ENCODE measurements around the gene BCAN.
"Not testable (repeated sequence)": the region's sequence is repeated elsewhere in the genome, so short reads cannot be mapped to it uniquely, and the experiment has no call there.

The BCAN gene, protein sequence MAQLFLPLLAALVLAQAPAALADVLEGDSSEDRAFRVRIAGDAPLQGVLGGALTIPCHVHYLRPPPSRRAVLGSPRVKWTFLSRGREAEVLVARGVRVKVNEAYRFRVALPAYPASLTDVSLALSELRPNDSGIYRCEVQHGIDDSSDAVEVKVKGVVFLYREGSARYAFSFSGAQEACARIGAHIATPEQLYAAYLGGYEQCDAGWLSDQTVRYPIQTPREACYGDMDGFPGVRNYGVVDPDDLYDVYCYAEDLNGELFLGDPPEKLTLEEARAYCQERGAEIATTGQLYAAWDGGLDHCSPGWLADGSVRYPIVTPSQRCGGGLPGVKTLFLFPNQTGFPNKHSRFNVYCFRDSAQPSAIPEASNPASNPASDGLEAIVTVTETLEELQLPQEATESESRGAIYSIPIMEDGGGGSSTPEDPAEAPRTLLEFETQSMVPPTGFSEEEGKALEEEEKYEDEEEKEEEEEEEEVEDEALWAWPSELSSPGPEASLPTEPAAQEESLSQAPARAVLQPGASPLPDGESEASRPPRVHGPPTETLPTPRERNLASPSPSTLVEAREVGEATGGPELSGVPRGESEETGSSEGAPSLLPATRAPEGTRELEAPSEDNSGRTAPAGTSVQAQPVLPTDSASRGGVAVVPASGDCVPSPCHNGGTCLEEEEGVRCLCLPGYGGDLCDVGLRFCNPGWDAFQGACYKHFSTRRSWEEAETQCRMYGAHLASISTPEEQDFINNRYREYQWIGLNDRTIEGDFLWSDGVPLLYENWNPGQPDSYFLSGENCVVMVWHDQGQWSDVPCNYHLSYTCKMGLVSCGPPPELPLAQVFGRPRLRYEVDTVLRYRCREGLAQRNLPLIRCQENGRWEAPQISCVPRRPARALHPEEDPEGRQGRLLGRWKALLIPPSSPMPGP

DNA sequence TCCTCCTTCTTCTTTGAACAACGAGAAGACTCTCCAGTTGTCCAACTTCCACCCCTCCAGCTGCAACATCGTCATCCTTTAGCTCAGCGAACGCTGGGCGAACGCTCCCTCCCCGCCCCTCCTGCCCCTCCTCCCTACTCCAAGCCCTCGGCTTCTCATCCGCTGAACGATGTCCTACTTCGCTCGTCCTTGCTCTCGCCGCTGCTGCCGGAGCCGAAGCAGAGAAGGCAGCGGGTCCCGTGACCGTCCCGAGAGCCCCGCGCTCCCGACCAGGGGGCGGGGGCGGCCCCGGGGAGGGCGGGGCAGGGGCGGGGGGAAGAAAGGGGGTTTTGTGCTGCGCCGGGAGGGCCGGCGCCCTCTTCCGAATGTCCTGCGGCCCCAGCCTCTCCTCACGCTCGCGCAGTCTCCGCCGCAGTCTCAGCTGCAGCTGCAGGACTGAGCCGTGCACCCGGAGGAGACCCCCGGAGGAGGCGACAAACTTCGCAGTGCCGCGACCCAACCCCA, at the start of gene BCAN:
TSS of gene BCAN (plus strand) at position 357 of the 504 bp plus-strand sequence. CDS start 3,938 bp downstream, outside the sequence.
- DNase-seq, result no peak

DNA sequence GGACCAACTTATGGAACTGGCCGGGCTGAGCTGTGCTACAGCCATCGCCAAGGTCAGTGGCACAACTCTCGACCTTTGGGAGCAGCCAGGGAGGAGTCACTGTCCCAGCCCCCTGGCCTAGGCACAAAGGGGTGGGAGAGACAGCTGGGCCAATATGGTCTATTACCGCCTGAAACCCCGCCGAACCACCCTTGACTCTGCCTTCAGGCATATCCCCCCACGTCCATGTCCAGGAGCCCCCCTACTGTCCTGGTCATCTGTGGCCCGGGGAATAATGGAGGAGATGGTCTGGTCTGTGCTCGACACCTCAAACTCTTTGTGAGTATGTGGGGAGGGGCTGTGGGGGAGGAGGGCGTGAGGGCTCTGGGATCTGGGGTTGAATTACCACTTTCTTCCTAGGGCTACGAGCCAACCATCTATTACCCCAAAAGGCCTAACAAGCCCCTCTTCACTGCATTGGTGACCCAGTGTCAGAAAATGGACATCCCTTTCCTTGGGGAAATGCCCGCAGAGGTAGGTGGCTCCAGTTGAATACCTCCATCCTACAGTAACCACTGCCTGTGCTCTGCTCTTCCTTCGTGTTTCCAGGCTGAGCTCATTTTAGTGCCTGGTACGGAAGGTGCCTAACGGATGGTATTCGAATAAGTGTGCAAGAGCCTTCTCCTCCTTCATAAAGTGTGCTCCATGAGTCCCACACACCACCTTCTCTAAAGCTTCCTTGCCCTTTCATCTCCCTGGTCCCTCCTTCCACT, 49.6 kb upstream of the BCAN start:
- DNase-seq, result no peak

DNA sequence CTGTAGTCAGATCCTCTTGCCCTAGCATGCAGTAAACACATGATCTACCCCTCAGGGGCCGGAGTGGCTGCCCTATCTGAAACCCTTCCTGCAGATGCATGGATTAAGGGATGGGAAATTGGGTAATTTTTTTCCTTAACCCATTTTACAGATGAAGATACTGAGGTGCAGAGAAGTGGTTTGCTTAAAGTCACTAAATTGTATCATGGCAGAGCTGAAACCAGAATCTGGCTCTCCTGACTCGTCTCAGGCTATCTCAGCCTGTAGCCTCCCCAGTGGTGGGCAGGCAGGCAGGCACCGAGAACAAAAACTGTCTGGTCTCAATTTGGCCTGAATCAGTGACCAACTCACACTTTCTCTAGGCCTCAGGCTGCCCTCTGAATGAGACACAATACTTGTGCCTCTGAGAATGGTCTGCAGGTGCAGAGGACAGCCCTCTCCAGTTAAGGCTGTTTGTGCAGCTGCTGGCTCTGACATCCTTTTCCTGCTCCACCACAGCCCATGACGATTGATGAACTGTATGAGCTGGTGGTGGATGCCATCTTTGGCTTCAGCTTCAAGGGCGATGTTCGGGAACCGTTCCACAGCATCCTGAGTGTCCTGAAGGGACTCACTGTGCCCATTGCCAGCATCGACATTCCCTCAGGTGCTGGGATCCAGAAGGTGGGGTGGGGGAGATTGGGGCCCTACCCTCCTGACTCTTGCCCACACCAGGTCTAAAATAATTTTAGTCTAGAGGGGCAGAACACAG, 48.8 kb upstream of the BCAN start:
- DNase-seq, result no peak

DNA sequence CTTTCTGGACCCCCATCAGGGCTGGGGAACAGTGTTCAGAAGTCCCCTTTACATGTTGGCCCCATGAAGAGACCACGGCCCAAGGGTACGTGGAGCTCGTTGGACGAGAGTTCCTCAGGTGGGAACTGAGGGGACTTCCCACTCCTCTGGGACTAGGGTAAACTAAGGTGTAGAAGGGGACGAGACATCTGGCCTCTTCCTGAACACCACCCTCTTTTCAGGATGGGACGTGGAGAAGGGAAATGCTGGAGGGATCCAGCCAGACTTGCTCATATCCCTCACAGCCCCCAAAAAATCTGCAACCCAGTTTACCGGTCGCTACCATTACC, 48.3 kb upstream of the BCAN start:
- DNase-seq, result no peak

DNA sequence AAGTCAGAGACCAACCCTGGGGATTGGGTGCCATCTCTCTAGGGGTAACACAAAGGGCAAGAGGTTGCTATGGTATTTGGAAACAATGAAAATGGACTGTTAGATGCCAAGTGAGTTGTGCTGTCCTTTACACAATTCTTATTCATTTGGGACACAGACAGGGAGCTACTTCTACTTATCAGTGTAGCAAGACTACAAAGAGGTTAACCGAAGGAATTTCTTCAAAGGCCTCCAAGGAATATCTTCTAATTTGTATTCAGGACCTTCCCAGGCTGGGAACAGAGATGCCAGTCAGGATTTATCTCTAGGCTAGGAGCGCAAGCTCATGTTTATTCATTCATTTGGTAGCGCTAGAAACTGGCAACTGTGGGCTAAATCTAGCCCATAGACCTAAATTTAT, 47.7 kb upstream of the BCAN start:
- no peak for DNase-seq

DNA sequence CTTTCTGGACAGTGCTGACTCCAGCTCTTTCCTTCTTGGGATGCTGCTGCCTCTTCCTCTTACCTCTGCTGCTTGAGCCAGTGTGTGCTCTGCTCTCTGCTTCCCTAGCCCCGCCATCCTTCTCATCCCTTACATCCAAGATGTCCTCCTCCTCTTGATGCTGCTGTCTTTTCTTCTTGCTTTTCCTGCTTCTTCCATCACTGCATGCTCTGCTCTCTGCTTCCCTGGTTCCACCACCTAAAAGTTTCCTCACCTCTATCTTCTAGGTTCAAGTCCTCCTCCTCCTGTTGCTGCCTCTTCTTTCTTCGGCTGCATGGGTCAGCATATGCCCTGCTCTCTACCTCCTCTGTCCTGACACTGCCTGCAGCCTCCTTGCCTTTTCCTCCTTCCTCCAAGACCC, 46.9 kb upstream of the BCAN start:
- DNase-seq, result no peak

DNA sequence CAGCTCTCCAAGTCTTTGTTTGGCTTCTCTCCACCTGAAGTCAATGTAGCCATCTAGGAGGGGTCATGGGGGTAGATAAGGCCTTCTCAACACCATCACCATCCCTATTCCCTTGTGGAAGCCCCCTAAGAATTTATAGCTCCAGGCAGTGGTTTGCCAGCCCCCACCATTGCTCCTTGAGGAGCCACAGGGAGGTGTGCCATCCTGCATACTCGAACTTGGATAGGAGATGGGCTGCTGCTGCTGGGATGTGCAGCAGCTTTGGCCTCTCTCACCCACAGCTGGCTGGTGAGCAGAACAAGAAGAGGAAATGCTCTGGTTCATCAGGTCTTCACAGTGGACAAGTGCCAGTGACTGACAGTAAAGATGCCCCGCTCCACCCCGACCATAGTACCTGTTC, 45.5 kb upstream of the BCAN start:
- no peak for DNase-seq

DNA sequence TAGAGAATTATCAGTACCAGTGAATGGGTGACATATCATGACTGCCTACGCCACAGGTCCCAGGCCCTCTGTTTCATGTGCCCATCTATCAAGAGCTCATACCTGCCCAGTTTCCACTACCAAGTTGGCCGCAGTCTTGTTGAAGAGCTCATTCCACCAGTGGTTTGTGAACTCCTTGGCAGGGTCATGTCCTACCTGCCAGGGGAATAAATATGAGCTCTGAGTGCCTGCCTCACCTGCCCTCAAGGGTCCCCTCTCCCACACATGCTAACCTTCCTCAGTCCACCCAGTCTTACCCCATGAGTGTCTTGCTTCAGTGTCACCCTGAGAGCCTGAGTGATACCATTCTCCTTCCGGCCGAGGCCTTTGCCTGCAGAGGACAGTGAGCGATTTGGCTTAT, 43.8 kb upstream of the BCAN start:
- no peak for DNase-seq

DNA sequence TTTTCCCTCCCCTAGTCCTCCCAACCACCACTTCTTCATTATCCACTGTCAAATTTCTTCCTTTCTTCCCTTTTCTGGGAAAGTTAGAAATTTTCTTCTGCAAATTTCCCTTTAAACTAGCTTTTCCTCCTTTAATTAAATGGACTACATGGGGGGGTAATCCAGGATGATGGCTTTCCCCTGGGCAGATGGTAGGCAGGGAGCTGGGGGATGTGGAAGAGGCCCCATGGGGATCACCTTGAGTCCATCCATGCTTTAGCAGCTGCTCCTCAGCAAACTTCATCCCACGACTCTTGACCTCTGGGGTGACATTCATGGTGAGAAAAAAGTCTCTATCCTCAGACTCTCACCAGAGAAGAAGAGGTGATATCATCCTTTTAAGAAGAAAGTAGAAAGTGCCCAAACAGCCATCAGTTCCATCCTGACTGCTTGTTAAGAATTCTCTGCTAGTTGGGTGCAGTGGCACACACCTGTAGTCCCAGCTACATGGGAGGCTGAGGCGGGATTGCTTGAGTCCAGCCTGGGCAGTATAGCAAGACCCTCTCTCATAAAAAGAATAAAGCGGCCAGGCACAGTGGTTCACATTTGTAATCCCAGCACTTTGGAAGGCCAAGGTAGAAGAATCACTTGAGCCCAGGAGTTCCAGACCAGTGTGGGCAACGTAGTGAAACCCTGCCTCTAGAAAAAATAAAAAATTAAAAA, 43.0 kb upstream of the BCAN start:
- no peak for DNase-seq

DNA sequence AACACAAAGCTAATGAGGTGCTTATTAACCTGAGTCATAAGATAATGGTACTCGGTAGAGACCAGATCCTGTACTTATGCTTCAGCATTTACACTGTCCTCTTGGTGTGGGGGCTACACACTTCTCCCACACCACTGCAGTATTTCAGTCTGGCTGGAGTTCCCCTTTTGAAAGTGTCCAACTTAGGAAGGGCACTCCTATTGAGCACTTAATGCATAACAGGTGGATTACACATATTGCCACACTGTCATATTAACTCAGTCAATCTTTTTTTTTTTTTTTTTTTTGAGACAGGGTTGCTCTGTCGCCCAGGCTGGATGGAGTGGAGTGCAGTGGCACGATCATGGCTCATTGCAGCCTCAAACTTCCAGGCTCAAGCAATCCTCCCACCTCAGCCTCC, 42.1 kb upstream of the BCAN start:
- no peak for DNase-seq

DNA sequence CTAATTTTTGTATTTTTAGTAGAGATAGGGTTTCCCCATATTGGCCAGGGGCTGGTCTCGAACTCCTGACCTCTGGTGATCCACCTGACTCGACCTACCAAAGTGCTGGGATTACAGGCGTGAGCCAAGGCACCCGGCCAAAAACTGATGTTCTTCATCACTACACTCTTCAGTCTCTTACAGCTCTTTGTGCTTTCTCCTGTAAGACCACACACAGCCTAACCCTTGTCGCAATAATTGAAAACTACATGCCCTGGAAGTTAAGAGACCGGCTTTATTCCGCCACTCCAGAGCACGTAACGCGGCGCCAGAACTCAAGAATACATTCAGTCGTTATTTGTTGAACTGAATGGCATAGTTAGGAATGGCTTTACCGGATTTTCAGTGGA, 41.2 kb upstream of the BCAN start:
- DNase-seq, result no peak

DNA sequence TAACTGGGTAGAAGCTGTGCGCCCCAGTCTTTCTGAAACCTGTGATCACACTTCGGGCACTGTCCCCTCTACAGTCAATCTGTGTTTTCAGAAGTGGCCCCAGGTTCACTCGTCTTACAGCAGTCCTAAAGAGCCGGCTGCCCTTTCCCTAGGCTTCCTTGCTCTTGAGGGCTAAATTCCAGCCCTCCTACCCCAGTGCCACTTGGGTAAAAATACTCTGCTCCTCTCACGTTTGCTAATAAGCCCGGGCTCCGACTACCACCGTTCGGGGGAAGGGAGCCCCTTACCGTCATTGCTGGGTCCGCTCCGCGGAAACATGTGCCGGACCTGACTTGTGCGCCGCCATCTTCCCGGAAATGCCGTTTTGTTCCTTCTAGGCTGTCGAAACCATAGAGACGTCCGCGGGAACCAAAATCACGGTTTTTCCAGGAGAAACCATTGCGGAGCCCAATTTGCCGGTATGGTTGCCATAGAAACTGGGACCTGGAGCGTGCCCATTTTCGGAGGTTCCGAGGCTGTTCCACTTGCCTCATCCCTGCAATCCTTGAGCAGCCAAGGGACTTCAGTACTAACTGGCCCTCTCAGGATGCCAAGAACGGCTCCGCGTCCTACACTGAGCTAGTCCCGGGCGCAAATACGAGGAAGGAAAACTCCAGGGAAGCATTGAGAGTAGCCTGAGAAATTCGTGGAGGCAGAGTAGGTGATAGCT, 40.6 kb upstream of the BCAN start, which contains the start of gene GPATCH4:
TSS of gene GPATCH4 (minus strand) at position 358 of the 709 bp plus-strand sequence.
- DNase-seq, result peak; percentile 75

DNA sequence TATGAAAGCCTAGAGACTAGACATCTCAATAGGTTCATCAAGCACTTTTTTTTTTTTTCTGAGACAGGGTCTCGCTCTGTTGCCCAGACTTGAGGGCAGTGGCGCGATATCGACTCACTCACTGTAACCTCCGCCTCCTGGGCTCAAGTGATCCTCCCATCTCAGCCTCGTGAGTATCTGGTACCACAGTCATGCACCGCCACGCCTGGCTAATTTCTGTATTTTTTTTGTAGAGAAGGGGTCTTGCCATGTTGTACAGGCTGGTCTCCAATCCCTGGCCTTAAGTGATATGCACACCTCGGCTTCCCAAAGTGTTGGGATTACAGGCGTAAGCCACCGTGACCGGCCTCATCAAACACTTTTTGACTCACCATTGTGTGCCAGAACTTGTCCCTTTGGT, 40.0 kb upstream of the BCAN start:
- no peak for DNase-seq

DNA sequence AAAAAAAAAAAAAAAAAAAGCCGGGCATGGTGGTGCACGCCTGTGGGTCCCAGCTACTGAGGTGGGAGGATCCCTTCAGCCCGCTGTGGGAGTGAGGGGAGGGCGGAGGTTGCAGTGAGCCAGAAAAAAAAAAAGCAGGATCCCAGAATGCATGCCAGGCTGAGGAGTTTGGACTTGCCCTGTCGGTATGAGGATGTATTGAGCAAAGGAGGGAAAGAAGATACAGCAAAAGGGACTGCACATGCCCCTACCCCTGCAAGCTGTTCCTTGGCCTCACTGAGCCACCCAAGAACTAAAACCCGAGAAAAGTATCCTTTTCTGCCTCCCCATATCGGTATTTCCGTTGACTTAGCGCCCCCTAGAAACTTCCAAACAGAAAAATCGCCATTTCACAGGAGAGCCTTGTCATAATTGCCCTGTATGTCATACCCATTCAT, 39.3 kb upstream of the BCAN start:
- no peak for DNase-seq

DNA sequence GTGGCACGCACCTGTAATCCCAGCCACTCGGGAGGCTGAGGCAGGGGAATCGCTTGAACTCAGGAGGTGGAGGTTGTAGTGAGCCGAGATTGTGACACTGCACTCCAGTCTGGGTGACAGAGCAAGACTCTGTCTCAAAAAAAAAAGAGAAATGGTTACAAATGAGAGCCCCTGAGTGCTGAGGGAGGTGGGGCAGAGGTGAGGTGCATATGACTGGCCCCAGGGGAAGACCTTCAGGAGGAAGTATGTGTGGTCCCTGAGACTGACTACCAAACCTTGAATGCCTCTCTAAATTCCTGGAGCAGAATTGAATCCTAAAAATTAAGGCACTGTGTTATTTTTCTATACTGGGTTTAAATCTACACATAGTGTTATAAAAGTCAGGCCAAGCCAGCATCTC, 34.6 kb upstream of the BCAN start:
- DNase-seq, result not testable (repeated sequence)

DNA sequence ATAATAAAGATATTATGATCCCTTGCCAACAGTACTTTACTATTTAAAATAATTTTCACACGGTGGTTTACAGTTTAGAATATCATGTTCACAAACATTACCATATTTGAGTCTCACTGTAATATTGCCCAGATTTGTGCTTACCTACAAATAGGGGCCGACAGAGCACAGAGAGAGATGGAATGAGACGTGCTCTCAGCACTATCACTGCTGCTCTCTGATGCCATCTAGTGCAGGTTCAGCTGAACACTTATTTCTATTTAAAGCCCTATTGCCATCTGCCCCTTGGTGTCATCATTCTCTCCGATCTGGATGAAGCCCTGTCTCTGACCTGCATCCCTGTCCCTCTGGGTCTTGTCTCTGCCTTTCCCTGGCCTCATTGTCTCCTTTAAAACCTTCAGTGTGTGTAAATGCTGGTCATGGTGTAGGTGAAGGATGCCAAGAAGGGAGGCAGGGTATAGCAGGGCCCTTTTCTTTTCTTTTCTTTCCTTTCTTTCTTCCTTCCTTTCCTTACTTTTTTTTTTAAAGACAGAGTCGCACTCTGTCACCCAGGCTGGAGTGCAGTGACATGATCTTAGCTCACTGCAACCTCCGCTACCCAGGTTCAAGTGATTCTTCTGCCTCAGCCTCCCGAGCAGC, 33.8 kb upstream of the BCAN start:
- DNase-seq, result peak; percentile 44

DNA sequence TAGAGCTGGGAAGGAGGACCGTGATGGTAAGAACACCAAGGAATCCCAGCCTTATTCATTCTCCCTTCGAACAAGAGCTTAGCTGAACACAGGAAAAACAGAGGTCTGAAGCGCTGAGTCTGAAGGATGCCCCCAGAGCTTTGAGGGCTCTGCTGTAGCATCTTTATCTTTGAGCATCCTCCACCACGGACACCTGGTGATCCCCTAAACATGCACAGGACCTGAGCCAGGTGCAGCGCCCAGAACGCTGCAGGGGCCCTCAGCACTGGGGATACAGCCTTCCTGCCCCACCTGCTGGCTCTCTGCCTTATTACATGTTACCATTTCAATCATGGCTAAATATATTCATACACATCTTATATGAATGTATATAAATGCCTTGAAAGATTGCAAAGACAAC, 32.9 kb upstream of the BCAN start:
- peak; percentile 62 for DNase-seq

DNA sequence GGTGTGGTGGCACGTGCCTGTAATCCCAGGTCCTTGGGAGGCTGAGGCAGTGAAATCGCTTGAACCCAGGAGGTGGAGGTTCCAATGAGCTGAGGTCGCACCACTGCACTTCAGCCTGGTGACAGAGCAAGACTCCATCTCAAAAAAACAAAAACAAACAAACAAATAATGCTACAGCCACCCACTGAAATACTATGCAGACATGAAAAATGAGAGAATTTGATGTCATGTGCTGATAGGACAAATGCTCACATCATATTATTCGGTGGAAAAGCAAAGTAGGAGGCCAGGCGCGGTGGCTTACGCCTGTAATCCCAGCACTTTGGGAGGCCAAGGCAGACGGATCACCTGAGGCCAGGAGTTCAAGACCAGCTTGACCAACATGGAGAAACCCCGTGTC, 31.8 kb upstream of the BCAN start:
- not testable (repeated sequence) for DNase-seq

DNA sequence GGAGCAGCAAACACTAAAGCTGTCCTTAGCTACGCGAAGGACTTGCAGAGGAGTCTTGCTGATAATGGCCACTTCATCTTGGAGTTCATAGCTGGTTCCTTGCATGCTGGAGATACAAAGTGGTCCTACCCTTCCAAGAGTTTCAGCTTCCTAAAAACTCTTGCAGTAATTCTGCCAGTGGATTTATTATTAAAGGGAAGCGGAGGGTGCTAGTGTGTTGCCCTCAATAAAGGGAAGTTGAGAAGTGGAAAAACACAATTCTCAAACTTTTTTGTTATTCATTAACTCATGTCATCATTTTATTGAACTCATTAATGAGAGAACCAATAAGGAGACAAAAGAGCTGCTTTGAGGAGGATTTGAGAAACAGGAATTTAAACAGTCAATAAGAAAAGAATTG, 29.3 kb upstream of the BCAN start:
- no peak for DNase-seq

DNA sequence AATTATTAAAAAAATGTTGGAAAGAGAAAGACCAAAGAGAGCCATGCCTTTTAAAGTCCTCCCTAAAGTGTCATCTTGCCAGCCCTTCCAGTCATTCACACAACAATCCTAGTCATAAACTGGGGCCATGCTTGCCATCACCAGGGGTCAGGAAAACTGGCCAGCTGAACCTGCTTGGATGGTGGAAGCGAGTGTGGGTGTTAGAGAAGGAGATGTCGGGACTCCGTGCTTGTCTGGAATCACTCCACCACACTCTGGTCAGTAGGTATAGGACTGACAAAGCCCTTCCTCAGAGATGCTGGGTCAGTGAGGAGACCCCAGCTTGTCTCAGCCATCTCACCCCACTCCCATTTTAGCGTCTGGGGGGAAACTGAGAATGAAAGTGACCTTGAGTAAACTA, 26.0 kb upstream of the BCAN start:
- no peak for DNase-seq

DNA sequence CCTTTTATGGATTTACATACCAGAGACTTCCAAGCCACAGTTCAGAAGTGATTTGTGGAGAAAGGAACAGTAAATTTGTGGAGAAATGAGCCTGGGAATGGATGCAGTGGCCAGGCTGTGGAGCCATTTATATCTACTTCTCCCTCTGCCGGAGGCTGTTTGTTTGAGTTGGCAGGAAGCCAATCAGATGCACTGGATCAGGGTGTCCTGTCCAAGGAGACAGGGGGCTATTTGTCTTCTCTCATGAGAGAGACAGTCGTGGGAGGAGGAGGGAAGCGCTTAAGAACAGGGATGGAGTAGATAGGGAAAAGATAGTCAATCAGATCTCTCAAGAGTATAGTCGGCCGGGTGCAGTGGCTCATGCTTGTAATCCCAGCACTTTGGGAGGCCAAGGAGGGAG, 25.5 kb upstream of the BCAN start:
- DNase-seq, result no peak

All from activated T-cell treated with anti-CD3 and anti-CD28 coated beads, Interleukin-2, amount 50 U/mL, for 1 hour (primary cell).